Stimulated activated CD4-positive, alpha-beta T cell treated with anti-CD3 and anti-CD28 coated beads, TNF-alpha, amount 100 ng/mL, for 1 hour (primary cell): Measurements from ENCODE around the gene GIGYF2.
"Not testable (repeated sequence)": the region's sequence is repeated elsewhere in the genome, so short reads cannot be mapped to it uniquely, and the experiment has no call there.

Experiments
- DNase-seq, 3 donors: peaks; one replicate each; pipeline ENCODE4 v3.0.0-alpha.2; 2020; ENCODE audit warnings: low read depth in 3 of 3, low spot score in 1 of 3

Gene GIGYF2

GRCh38 chr2:232697059-232697806 is at the start of gene GIGYF2:
TSS of gene GIGYF2 (plus strand) at chr2:232697331. CDS start at chr2:232735198, 37,867 bp downstream.
- DNase-seq: peak; percentile 77 to 96 (median 83)

- no peak for DNase-seq
These were observed 48.1 kb upstream of the GIGYF2 start for GRCh38 chr2:232649033-232649432.

GRCh38 chr2:232652505-232652851 is 44.7 kb upstream of the GIGYF2 start:
- DNase-seq: no peak

- no peak for DNase-seq
These were observed 43.7 kb upstream of the GIGYF2 start for GRCh38 chr2:232653441-232653840.

GRCh38 chr2:232655392-232655791 is 41.7 kb upstream of the GIGYF2 start:
- no peak for DNase-seq

- DNase-seq: no peak
These were observed 38.8 kb upstream of the GIGYF2 start for GRCh38 chr2:232658217-232658785.

GRCh38 chr2:232659359-232659758 is 37.8 kb upstream of the GIGYF2 start:
- no peak for DNase-seq

GRCh38 chr2:232662486-232663260 is 34.5 kb upstream of the GIGYF2 start:
- DNase-seq: no peak

GRCh38 chr2:232666051-232666805 is 30.9 kb upstream of the GIGYF2 start:
- no peak for DNase-seq

- DNase-seq: no peak
These were observed 29.0 kb upstream of the GIGYF2 start for GRCh38 chr2:232667989-232668583.

GRCh38 chr2:232668805-232669444 is 28.2 kb upstream of the GIGYF2 start:
- DNase-seq: no peak

GRCh38 chr2:232672588-232672987 is 24.5 kb upstream of the GIGYF2 start:
- no peak for DNase-seq

GRCh38 chr2:232674491-232674890 is 22.6 kb upstream of the GIGYF2 start:
- DNase-seq: no peak

GRCh38 chr2:232675381-232675780 is 21.8 kb upstream of the GIGYF2 start:
- DNase-seq: no peak

GRCh38 chr2:232680006-232680405 is 17.1 kb upstream of the GIGYF2 start:
- DNase-seq: no peak

GRCh38 chr2:232681527-232681926 is 15.6 kb upstream of the GIGYF2 start:
- DNase-seq: no peak

GRCh38 chr2:232683368-232683767 is 13.8 kb upstream of the GIGYF2 start:
- DNase-seq: no peak

- not testable (repeated sequence) for DNase-seq
These were observed 11.7 kb upstream of the GIGYF2 start for GRCh38 chr2:232685391-232685790.

GRCh38 chr2:232687382-232688160 is 9.6 kb upstream of the GIGYF2 start:
- no peak for DNase-seq

GRCh38 chr2:232688201-232688600 is 8.9 kb upstream of the GIGYF2 start:
- no peak for DNase-seq
